GM06990 (cell line): ENCODE results near the gene DST.

ENCODE experiments used
- DNase-seq: peaks from one replicate; pipeline ENCODE4 v3.0.0-alpha.2; 2011; ENCODE audit not compliant: insufficient read length; ENCODE audit errors: extremely low read depth
- H3K27me3 ChIP-seq: replicated peaks from 2 replicates; pipeline ENCODE4 v1.6.0; 2011; ENCODE audit warnings: low read length; ENCODE audit not compliant: control insufficient read depth, insufficient read depth
- H3K36me3 ChIP-seq: 2 replicates; pipeline ENCODE4 v1.5.1; 2011; ENCODE audit warnings: low read length; ENCODE audit not compliant: control insufficient read depth, insufficient read depth
- H3K4me3 ChIP-seq: replicated peaks from 2 replicates; pipeline ENCODE4 v1.5.1; 2011; ENCODE audit warnings: low read depth, mild to moderate bottlenecking, control low read depth, low read length
- TF ChIP-seq, protein P1 (sequence below): IDR thresholded peaks from 2 replicates; pipeline ENCODE4 v1.5.1; 2011; ENCODE audit warnings: low read length, control low read depth, mild to moderate bottlenecking, inconsistent platforms; ENCODE audit not compliant: insufficient read depth, poor library complexity, severe bottlenecking

The DST gene

DNA sequence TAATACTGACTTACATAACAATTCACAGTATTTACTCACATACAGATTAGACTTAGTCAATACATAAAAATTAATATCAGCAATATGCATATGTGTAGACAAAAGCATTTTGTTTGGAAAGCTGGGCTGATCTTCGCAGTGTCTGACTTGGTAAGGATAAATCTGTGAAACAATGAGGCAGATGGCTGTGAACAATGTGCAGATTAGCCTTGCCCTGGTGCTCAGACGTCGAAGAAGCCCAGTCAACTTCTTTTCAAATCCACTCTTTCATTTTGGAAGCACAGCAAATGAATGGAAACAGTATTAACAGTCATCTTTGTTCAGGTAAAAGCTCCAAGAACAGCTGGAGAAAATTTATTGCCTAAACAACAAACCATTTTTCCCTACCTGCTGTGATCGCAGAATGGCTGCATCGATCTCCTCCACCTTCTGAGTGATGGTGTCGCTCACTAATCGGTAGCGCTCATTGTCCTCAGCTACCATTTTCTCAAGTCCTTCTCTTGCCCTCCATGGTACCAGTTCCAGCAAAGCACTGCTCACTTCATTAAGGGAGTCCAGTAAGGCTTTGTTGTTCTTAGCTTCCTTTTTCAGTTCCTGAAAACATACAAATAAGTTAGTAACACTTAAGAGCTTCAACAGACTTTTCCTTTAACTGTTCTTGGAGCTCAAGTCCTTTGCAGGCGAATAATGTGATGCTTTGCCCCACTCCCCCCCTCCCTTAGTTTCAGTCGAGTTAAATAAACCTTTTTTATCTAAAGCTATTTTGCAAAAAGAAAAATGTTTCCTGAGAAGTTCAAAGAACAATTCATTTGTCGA, 116.5 kb downstream of the DST start:
- TF ChIP-seq, protein P1, sequence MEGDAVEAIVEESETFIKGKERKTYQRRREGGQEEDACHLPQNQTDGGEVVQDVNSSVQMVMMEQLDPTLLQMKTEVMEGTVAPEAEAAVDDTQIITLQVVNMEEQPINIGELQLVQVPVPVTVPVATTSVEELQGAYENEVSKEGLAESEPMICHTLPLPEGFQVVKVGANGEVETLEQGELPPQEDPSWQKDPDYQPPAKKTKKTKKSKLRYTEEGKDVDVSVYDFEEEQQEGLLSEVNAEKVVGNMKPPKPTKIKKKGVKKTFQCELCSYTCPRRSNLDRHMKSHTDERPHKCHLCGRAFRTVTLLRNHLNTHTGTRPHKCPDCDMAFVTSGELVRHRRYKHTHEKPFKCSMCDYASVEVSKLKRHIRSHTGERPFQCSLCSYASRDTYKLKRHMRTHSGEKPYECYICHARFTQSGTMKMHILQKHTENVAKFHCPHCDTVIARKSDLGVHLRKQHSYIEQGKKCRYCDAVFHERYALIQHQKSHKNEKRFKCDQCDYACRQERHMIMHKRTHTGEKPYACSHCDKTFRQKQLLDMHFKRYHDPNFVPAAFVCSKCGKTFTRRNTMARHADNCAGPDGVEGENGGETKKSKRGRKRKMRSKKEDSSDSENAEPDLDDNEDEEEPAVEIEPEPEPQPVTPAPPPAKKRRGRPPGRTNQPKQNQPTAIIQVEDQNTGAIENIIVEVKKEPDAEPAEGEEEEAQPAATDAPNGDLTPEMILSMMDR = no peak
- DNase-seq = no peak
- Histone ChIP-seq H3K36me3 (no peaks in the 10 kb centered on the region; the same call in 1 of the 2 replicates), H3K4me3 (no peak overlapping the region), H3K27me3 (no peaks in the 10 kb centered on the region)

DNA sequence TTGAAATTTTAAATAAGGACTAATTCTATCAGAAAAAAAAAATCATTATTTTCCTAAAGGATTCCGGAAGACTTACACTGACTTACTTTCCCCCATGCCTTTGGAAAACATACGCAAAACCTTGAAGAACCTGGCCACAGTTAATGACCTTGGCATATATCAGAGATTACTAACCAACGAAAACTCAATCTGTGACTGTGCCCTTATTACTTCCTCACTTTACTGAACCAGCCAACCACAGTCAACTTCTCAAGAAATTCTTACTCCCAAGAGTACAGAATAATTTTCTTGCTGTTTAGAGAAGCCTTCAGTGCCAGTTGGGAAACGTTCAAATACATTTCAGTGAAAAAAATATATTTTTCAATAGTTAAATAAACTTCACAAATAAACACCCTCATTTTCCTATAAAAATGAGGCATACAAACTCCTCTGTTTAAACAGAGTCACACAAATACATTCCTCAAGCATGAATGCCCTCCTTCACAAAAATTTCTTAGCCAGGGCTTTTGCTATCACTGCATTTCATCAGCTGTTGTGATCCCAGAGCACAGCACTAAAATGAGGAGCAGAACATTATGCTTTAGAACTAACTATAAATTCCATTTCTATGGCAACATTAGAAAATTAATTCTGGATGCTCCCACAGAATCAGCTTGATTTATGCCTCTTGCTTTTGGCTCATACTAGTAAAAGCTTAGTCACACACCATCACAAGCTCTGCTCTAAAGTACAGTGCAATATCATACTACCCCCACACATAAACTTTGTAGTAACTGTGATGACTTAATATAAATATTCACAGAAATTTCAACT, 117.6 kb downstream of the DST start:
- H3K4me3 ChIP-seq = no peak overlapping the region
- H3K27me3 ChIP-seq = no peaks in the 10 kb centered on the region
- no peak for DNase-seq
- TF ChIP-seq, protein P1 = no peak
- no peaks in the 10 kb centered on the region; the same call in 1 of the 2 replicates for H3K36me3 ChIP-seq

DNA sequence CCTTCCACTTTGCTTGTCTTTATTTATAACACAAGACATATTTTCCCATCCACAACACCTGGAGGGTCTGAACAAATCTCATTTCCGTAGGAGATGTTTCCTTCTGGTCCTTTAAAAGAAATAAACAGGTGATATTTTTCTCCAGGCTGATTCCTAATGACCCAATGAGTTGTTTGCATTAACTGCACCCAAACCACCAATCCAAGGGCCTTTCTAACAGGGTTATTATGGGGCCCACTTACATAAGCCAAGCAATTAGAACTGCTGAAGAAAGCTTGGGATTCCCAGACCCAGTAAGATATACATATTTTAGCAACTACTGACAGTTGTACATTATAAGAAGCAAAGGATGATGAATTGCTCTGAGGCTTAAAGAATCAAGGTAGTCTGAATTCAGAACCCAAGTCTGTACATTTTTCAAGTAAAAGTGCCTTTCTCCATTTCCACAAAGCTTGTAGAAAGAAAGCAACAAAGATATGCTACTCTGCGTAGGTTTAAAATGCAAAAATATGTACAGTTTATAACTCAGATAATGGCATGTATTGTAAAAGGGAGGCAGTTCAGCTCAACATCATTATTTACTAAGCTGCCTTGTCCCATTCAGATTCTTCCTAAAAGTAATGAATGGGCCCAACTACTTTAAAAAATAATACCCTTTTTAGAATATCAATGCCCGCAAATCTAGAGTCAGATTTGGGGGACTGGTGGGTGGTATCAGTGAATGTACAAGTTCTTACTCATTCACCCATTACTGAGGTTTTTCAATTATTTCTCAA, 120.0 kb downstream of the DST start:
- H3K27me3 ChIP-seq = no peaks in the 10 kb centered on the region

DNA sequence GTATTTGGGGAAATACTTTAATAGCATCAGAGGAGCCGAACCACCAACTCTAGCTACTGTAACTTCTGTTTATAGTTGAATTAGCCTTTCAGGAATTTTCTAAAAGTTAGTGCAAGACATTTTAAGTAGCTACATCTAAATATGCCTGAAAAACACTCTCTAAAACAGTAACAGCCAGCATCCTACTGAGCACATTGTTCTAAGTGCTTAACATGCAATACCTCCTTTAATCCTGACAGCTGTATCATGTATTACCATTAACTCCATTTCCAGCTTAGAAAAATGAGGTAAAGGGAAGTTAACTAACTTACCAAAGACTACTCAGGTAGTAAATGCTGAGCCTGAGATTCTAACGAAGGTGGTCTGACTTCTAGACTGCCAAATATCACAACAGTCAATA, 120.7 kb downstream of the DST start:
- Histone ChIP-seq H3K27me3 (no peaks in the 10 kb centered on the region), H3K36me3 (peaks cover 4% of the 10 kb centered on the region), H3K4me3 (no peak overlapping the region)

More for the DNA sequence above, 120.0 kb downstream of the DST start:
- no peak for DNase-seq
- H3K36me3 ChIP-seq = peaks cover 4% of the 10 kb centered on the region
- no peak overlapping the region for H3K4me3 ChIP-seq
- TF ChIP-seq, protein P1 = no peak

DNA sequence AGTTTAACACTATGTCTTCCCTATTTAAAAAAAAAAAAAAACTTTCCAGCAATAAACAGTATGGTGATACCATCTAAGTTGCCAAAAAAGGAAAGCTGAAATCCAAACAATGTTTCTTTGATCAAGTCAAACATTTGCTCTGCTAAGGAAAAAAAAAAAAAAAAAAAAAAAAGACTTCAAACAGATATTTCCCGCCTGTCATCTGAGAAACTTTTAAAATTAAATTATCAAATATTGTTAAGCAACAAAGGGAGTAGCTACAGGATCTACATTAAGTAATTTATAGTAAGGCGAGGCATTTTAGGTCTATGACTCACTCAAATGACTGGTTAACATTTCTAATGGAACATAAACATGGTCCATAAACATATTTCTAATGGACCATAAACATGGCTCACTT, 121.2 kb downstream of the DST start:
- DNase-seq = no peak
- no peak overlapping the region for H3K4me3 ChIP-seq
- TF ChIP-seq, protein P1 = no peak

More for the DNA sequence above, 120.7 kb downstream of the DST start:
- TF ChIP-seq, protein P1 = no peak
- no peak for DNase-seq

More for the DNA sequence above, 121.2 kb downstream of the DST start:
- peaks cover 4% of the 10 kb centered on the region for H3K36me3 ChIP-seq
- no peaks in the 10 kb centered on the region for H3K27me3 ChIP-seq
